Measurements from ENCODE around the gene CASP10. TPM values are rescaled to one million over a fixed set of nuclear protein-coding genes. Genes with fewer than 3 reads are reported as not detected.

CASP10 gene
- total and polyA plus RNA-seq, 2 of the 13 experiments (the other 11 are each of a cell fraction or from before 2014, with no cell fraction given) = 22.2 to 23.8 TPM

GRCh38 chr2:201204655-201205514, 21.9 kb downstream of the CASP10 start (continued):
- TF ChIP-seq ZNF142 (CRISPR knock-in tag; IDR thresholded peaks at IDR 0.05) (peak; percentile 87), AFF4 (CRISPR knock-in tag; IDR thresholded peaks at IDR 0.05) (peak; percentile 68; the same call in 1 of the 2 replicates), MZF1 (CRISPR knock-in tag; IDR thresholded peaks at IDR 0.05; ENCODE audit: borderline replicate concordance) (no peak), PRDM4 (CRISPR knock-in tag; IDR thresholded peaks at IDR 0.05; ENCODE audit: borderline replicate concordance) (peak; percentile 18; the same call in 1 of the 2 replicates), DRAP1 (CRISPR knock-in tag; IDR thresholded peaks at IDR 0.05) (peak; percentile 95), ZNF33A (CRISPR knock-in tag; IDR thresholded peaks at IDR 0.05; ENCODE audit: borderline replicate concordance) (0 out of 2 replicates have a peak, but pooled peaks have one; percentile 57), MEF2D (CRISPR knock-in tag; IDR thresholded peaks at IDR 0.05) (peak; percentile 78; the same call in 1 of the 2 replicates), LCORL (IDR thresholded peaks at IDR 0.05) (peak; percentile 63; the same call in 1 of the 2 replicates), LCORL (CRISPR knock-in tag; IDR thresholded peaks at IDR 0.05) (peak; percentile 72; the same call in 1 of the 2 replicates), CBX5 (CRISPR knock-in tag; IDR thresholded peaks at IDR 0.05; ENCODE audit: borderline replicate concordance) (no peak), SP2 (CRISPR knock-in tag; IDR thresholded peaks at IDR 0.05) (no peak), BRF2 (CRISPR knock-in tag; IDR thresholded peaks at IDR 0.05) (peak; percentile 76; the same call in 1 of the 2 replicates), ZEB1 (IDR thresholded peaks at IDR 0.05; ENCODE audit: insufficient replicate concordance, low read depth) (peak; percentile 57)

Measured in HepG2 (cell line).